Coronary artery (tissue), 2 donors: ENCODE measurements around the gene GAPT.
"Not testable (repeated sequence)": the region's sequence is repeated elsewhere in the genome, so short reads cannot be mapped to it uniquely, and the experiment has no call there.

Experiments used
- DNase-seq: peaks from one replicate; pipeline ENCODE4 v3.0.0-alpha.2; 2017; ENCODE audit warnings: low spot score
- H3K27ac ChIP-seq, 2 donors: fragments of 200-600 bp; sonication (generic); one replicate each; pipeline ENCODE4 v1.5.1; 2016 to 2019
- H3K4me3 ChIP-seq: fragments of 200-600 bp; sonication (generic); 2 replicates; pipeline ENCODE4 v1.5.1; 2016; ENCODE audit warnings: mild to moderate bottlenecking, moderate library complexity
- CTCF ChIP-seq: fragments of 200-600 bp; sonication (generic); IDR thresholded peaks from one replicate; pipeline ENCODE4 v1.5.1; 2019; ENCODE audit warnings: antibody characterized with exemption

Gene GAPT

GRCh38 chr5:58517198-58517597 is 26.0 kb downstream of the GAPT start:
- no peak for DNase-seq
- no peak overlapping the region for H3K4me3 ChIP-seq
- TF ChIP-seq CTCF = no peak
- H3K27ac ChIP-seq = no peak overlapping the region

DNA sequence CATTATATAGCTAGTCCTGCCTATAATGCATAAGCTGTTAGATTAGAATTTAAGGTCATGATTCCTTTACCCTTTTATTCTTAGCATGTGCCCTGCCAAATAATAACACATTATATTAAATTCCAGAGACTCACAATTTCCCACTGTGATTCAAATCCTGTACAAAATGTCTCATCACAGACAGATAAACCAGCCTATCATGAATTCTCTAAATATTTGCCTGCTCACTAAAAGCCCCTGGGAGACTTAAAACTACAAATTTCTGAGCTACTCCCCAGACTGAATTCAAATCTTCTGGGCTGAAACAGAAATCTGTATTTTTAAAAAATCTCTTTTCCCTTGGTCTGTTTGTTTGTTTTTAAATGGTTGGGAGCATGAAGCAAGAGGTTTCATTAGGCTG is 32.7 kb downstream of the GAPT start:
- no peak overlapping the region for H3K4me3 ChIP-seq
- H3K27ac ChIP-seq = no peak overlapping the region
- TF ChIP-seq CTCF = no peak
- DNase-seq = no peak

GRCh38 chr5:58524571-58524970 is 33.3 kb downstream of the GAPT start:
- no peak overlapping the region for H3K4me3 ChIP-seq
- no peak for TF ChIP-seq CTCF
- DNase-seq = no peak
- H3K27ac ChIP-seq = no peak overlapping the region

DNA sequence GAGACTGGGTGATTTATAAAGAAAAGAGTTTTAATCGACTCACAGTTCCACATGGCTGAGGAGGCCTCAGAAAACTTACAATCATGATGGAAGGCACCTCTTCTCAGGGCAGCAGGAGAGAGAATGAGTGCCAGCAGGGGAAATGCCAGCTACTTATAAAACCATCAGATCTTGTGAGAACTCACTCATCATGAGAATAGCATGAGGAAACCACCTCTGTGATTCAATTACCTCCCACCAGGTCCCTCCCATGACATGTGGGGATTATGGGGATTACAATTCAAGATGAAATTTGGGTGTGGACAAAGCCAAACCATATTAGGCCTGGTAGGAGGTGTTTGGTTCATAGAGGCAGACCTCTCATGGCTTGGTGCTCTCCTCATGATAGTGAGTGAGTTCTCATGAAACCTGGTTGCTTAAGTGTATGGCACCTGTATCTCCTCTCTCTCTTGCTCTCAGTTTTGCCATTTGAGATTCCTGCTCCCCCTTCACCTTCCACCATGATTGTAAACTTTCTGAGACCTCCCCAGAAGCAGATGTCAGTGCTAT is 39.8 kb downstream of the GAPT start:
- no peak for TF ChIP-seq CTCF
- H3K27ac ChIP-seq = no peak overlapping the region
- H3K4me3 ChIP-seq = no peak overlapping the region
- no peak for DNase-seq

DNA sequence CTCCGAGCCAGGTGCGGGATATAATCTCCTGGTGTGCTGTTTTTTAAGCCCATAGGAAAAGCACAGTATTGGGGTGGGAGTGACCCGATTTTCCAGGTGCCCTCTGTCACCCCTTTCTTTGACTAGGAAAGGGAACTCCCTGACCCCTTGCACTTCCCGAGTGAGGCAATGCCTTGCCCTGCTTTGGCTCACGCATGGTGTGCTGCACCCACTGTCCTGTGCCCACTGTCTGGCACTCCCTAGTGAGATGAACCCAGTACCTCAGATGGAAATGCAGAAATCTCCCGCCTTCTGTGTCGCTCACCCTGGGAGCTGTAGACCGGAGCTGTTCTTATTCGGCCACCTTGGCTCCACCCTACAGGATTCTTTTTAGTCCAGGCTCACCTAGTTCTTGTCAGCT is 50.7 kb downstream of the GAPT start:
- H3K4me3 ChIP-seq, H3K27ac ChIP-seq, DNase-seq: not testable (repeated sequence)

DNA sequence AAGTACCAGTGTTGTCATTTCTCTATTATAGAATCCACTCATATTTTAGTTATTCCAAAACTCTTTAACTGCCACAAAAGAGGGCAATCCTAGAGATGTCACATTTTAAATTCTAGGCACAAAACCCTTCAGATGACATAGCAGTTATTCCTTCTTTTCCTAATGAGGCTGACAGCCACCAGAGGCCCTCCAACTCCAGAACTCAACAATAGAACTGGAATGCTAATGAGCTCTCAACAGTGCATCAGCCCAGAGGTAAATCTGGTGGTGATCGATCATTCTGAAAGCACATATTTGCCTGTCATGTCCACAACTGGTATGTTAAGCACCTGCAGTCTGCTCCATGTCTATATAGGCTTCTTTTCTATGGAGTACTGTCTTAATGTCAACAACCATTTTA is 51.5 kb downstream of the GAPT start:
- Histone ChIP-seq H3K4me3 (no peak overlapping the region), H3K27ac (no peak overlapping the region)
- TF ChIP-seq CTCF = no peak
- no peak for DNase-seq

- no peak for TF ChIP-seq CTCF
- no peak overlapping the region for H3K4me3 ChIP-seq
- H3K27ac ChIP-seq = no peak overlapping the region
- no peak for DNase-seq
These were observed 52.5 kb downstream of the GAPT start for GRCh38 chr5:58543723-58544122.

DNA sequence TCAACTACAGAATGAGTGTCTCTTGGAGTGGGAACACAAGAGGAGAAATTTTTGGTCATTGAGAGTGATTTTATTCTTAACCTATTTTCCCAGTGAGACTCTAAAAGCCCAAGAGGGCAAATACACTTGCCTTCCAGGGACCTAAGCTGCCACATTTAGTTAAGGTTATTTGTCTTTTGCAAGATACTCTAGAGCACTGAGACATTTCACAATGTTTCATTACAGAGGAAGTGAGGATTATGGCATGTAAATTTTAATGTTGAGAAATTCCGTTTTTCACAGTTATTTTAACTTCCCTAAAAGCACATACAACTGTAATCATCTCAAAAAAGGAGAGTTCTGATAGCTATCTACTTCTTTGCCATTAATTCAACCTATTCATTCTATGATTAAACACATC is 53.0 kb downstream of the GAPT start:
- TF ChIP-seq CTCF = no peak
- no peak for DNase-seq
- H3K4me3 ChIP-seq = no peak overlapping the region
- no peak overlapping the region for H3K27ac ChIP-seq
